GM23338 (cell line): ENCODE results near the gene FNDC3B. TPM values are rescaled to one million over a fixed set of nuclear protein-coding genes. Genes with fewer than 3 reads are reported as not detected.

ENCODE experiments used
- ETS1 ChIP-seq: IDR thresholded peaks from 2 replicates; pipeline ENCODE4 v1.6.1; 2016; ENCODE audit warnings: antibody characterized with exemption
- EZH2 ChIP-seq: fragments of 200-600 bp; sonication (generic); IDR thresholded peaks from one replicate; pipeline ENCODE4 v1.8.0; 2017; ENCODE audit warnings: antibody characterized with exemption, mild to moderate bottlenecking, low read depth; ENCODE audit not compliant: unreplicated experiment
- REST ChIP-seq: IDR thresholded peaks from one replicate; pipeline ENCODE4 v1.6.1; 2018; ENCODE audit warnings: antibody characterized with exemption; ENCODE audit not compliant: unreplicated experiment
- ZNF462 ChIP-seq: fragments of 250-450 bp; sonication (Bioruptor Pico); IDR thresholded peaks from 2 replicates; pipeline ENCODE4 v1.5.0; 2020; ENCODE audit warnings: mild to moderate bottlenecking, moderate library complexity
- polyA plus RNA-seq: library from polyadenylated mRNA; unstranded; fragments of >200 nt; fragmentation: Nextera tagmentation; extraction: Ambion mirVana; gene quantifications from 2 replicates; pipeline ENCODE4 v1.2.1, GENCODE V29; 2016
- total RNA-seq: library from RNA; depleted of rRNA; stranded (reverse); fragments of >200 nt; shearing (Covaris generic); gene quantifications from 2 replicates; pipeline ENCODE4 v1.2.3, GENCODE V29; 2014

Gene FNDC3B
- total and polyA plus RNA-seq, 2 experiments from 2014 or later = 19.1 to 55.4 TPM

- TF ChIP-seq ZNF462 (CRISPR knock-in tag) = no peak
- TF ChIP-seq ETS1 = no peak
- TF ChIP-seq EZH2 = no peak
- no peak for TF ChIP-seq REST
These were observed 120.0 kb downstream of the FNDC3B start (continued) for GRCh38 chr3:172159376-172159775.
